T1000 (cell line): ENCODE results near the gene CHRDL1.
"Not testable (repeated sequence)": the region's sequence is repeated elsewhere in the genome, so short reads cannot be mapped to it uniquely, and the experiment has no call there.

Experiments used
- DNase-seq: peaks from one replicate; lab custom pipeline; 2025; ENCODE audit warnings: mixed read lengths; lab: John Stamatoyannopoulos, UW

CHRDL1 gene

GRCh38 chrX:110795645-110796406, at the start of gene CHRDL1:
Gene CHRDL1 (minus strand): TSS chrX:110795817. CDS start chrX:110792181, 3,636 bp downstream.
- no peak for DNase-seq

- no peak for DNase-seq
Measured at GRCh38 chrX:110836982-110837381, 41.4 kb upstream of the CHRDL1 start.

GRCh38 chrX:110836451-110836850, 40.8 kb upstream of the CHRDL1 start:
- no peak for DNase-seq

- no peak for DNase-seq
Measured at GRCh38 chrX:110836001-110836400, 40.4 kb upstream of the CHRDL1 start.

- no peak for DNase-seq
Measured at GRCh38 chrX:110825972-110826371, 30.4 kb upstream of the CHRDL1 start.

- DNase-seq, result not testable (repeated sequence)
Measured at GRCh38 chrX:110816543-110816942, 20.9 kb upstream of the CHRDL1 start.

GRCh38 chrX:110806145-110806544, 10.5 kb upstream of the CHRDL1 start:
- DNase-seq, result no peak

GRCh38 chrX:110805303-110805702, 9.7 kb upstream of the CHRDL1 start:
- no peak for DNase-seq

GRCh38 chrX:110804446-110804845, 8.8 kb upstream of the CHRDL1 start:
- no peak for DNase-seq

GRCh38 chrX:110803506-110803905, 7.9 kb upstream of the CHRDL1 start:
- DNase-seq, result no peak

GRCh38 chrX:110796407-110796697, 735 bp upstream of the CHRDL1 start:
- no peak for DNase-seq

- no peak for DNase-seq
Measured at GRCh38 chrX:110794601-110795000, 1.0 kb downstream of the CHRDL1 start.

- no peak for DNase-seq
Measured at GRCh38 chrX:110791071-110791470, 4.5 kb downstream of the CHRDL1 start.

GRCh38 chrX:110786486-110786885, 9.1 kb downstream of the CHRDL1 start:
- no peak for DNase-seq

- peak; percentile 7 for DNase-seq
Measured at GRCh38 chrX:110759785-110760184, 35.8 kb downstream of the CHRDL1 start.

GRCh38 chrX:110758781-110759422, 36.7 kb downstream of the CHRDL1 start:
- DNase-seq, result no peak

- no peak for DNase-seq
Measured at GRCh38 chrX:110755611-110756010, 40.0 kb downstream of the CHRDL1 start.

- DNase-seq, result no peak
Measured at GRCh38 chrX:110755061-110755460, 40.6 kb downstream of the CHRDL1 start.

GRCh38 chrX:110750526-110751189, 45.0 kb downstream of the CHRDL1 start:
- DNase-seq, result no peak

- DNase-seq, result no peak
Measured at GRCh38 chrX:110748256-110748806, 47.3 kb downstream of the CHRDL1 start.

- DNase-seq, result no peak
Measured at GRCh38 chrX:110746014-110746413, 49.6 kb downstream of the CHRDL1 start.

GRCh38 chrX:110745288-110745687, 50.3 kb downstream of the CHRDL1 start:
- no peak for DNase-seq
